Nephron (organoid): ENCODE results near the gene STX7.

Source experiments
- H3K27ac Mint-ChIP-seq, 3 experiments: 2 replicates each; pipeline ENCODE4 v1.8.0; 2020; ENCODE audit warnings: mixed read lengths in 3 of 3, mild to moderate bottlenecking in 2 of 3, moderate library complexity in 1 of 3
- H3K27me3 Mint-ChIP-seq: 2 replicates; pipeline ENCODE4 v1.8.0; 2021; ENCODE audit warnings: low read depth, mild to moderate bottlenecking, moderate library complexity, mixed read lengths
- H3K36me3 Mint-ChIP-seq: 2 replicates; pipeline ENCODE4 v1.8.0; 2020; ENCODE audit warnings: low read depth, mixed read lengths
- H3K4me1 Mint-ChIP-seq: 2 replicates; pipeline ENCODE4 v1.8.0; 2020; ENCODE audit warnings: mixed read lengths
- H3K4me3 Mint-ChIP-seq, 3 experiments: 2 replicates each; pipeline ENCODE4 v1.8.0; 2020; ENCODE audit warnings: mild to moderate bottlenecking in 3 of 3, mixed read lengths in 3 of 3, moderate library complexity in 2 of 3
- H3K9me3 Mint-ChIP-seq: 2 replicates; pipeline ENCODE4 v1.8.0; 2020; ENCODE audit warnings: mixed read lengths
- TF ChIP-seq, protein P1 (sequence below), 3 experiments: fragments of 200-600 bp; sonication (generic); IDR thresholded peaks; one replicate each; pipeline ENCODE4 v1.5.0; 2021; ENCODE audit warnings: antibody characterized with exemption in 3 of 3; ENCODE audit not compliant: unreplicated experiment in 3 of 3

The STX7 gene

DNA sequence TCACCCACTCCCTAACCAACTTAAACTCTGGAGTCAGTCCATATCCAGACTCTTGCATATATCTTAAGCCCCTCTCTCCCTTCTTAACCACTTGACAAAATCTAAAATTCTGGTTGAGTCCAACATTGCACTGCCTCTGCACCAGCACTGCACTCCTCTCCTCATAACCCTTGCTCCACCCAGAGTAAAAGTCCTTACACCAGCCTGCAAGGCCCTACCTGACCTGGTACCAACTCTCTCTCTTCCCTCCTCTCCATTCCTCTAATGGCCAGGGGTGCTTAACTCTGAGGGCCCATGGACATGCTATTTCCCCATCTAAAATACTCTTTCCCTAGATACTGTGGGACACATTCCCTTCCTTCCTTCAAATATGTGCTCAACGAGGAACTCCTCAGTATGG, 21.0 kb downstream of the STX7 start:
- no peaks in the 10 kb centered on the region for H3K9me3 Mint-ChIP-seq
- peaks cover 50% of the 10 kb centered on the region for H3K36me3 Mint-ChIP-seq
- H3K4me1 Mint-ChIP-seq: peaks cover 12% of the 10 kb centered on the region
- H3K27me3 Mint-ChIP-seq: no peaks in the 10 kb centered on the region
- no peak overlapping the region for H3K27ac Mint-ChIP-seq
- TF ChIP-seq, protein P1, sequence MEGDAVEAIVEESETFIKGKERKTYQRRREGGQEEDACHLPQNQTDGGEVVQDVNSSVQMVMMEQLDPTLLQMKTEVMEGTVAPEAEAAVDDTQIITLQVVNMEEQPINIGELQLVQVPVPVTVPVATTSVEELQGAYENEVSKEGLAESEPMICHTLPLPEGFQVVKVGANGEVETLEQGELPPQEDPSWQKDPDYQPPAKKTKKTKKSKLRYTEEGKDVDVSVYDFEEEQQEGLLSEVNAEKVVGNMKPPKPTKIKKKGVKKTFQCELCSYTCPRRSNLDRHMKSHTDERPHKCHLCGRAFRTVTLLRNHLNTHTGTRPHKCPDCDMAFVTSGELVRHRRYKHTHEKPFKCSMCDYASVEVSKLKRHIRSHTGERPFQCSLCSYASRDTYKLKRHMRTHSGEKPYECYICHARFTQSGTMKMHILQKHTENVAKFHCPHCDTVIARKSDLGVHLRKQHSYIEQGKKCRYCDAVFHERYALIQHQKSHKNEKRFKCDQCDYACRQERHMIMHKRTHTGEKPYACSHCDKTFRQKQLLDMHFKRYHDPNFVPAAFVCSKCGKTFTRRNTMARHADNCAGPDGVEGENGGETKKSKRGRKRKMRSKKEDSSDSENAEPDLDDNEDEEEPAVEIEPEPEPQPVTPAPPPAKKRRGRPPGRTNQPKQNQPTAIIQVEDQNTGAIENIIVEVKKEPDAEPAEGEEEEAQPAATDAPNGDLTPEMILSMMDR (IDR thresholded peaks at IDR 0.05; ENCODE audit: unreplicated experiment in 3 of 3): no peak
- H3K4me3 Mint-ChIP-seq: no peak overlapping the region

DNA sequence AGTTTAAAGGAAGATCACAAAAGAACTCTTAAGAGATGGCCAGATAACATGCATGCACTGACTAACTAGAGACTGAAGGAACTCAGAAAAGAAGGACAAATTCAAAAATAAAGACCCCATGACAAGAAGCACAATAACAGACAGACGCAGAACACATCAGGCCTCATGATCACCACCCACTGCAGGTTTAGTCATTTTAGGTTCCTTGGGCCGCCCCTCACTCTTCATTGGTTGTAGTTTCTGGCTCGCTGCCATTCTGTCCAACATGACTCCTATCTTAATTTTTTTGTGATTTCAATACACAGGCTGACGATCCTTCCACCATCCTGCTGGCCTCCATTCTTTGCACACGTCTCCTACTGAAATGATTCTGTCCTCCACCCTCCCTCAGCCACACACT, 21.6 kb downstream of the STX7 start:
- TF ChIP-seq, protein P1 (IDR thresholded peaks at IDR 0.05; ENCODE audit: unreplicated experiment in 3 of 3): no peak
- no peaks in the 10 kb centered on the region for H3K27me3 Mint-ChIP-seq
- H3K36me3 Mint-ChIP-seq: peaks cover 52% of the 10 kb centered on the region
- no peak overlapping the region for H3K4me3 Mint-ChIP-seq
- peaks cover 12% of the 10 kb centered on the region for H3K4me1 Mint-ChIP-seq
- no peak overlapping the region for H3K27ac Mint-ChIP-seq
- H3K9me3 Mint-ChIP-seq: no peaks in the 10 kb centered on the region

DNA sequence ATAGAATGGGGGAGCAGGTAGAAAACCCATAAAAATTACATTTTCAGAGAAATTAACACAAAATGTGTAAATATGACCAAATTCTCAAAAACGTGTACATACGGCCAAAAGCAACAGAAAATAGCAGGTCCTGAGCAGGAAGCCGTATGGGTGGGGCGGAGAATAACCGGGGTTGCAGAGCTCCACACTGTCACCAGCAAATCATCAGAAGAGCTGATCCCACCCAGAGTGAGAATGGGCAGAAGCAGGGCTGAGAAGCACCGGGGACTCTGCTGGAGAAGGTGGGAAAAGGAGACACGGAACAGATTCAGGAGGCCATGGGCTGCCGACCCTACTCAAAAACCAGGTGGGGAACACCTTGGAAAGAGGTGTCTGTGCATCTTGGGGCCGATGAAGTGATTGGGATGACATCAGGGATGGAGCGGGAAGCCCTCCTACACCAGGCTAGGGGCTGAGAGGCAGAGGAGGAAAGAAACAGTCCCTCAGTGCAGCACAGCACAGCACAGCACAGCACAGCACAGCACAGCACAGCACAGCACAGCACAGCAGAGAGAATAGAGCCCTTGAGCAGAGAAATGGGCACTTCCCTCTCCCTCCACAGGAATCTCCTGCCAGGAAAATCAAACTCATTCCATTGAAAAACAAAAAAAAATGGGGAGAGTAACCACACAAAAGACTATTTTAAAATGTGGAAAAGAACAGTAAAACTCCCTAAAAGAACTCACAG, 22.3 kb downstream of the STX7 start:
- Mint-ChIP-seq H3K36me3 (peaks cover 51% of the 10 kb centered on the region), H3K9me3 (no peaks in the 10 kb centered on the region), H3K27me3 (no peaks in the 10 kb centered on the region), H3K4me3 (no peak overlapping the region), H3K4me1 (peaks cover 11% of the 10 kb centered on the region), H3K27ac (no peak overlapping the region)
- TF ChIP-seq, protein P1 (IDR thresholded peaks at IDR 0.05; ENCODE audit: unreplicated experiment in 3 of 3): no peak

DNA sequence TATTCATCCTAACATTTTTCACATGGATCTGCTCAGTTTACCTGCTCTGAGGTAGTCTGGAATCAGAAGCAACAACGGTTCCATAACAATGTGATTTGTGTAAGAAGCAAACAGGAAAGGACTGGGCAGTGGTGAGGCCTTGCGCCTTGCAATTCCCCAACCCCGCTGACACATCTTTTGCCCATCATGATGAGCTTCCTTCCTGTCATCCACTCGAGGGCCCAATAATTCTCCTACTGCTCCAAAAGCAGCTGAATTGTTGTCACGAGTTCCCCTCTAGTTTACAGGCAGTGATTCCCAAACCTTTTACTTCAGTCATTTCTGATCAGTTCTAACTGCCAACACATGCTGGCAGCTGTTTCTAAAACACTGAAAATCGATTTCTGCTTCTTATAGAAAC, 22.9 kb downstream of the STX7 start:
- H3K4me3 Mint-ChIP-seq: no peak overlapping the region
- TF ChIP-seq, protein P1 (IDR thresholded peaks at IDR 0.05; ENCODE audit: unreplicated experiment in 3 of 3): no peak
- no peaks in the 10 kb centered on the region for H3K9me3 Mint-ChIP-seq
- no peaks in the 10 kb centered on the region for H3K27me3 Mint-ChIP-seq
- peaks cover 8% of the 10 kb centered on the region for H3K4me1 Mint-ChIP-seq
- no peak overlapping the region for H3K27ac Mint-ChIP-seq
- H3K36me3 Mint-ChIP-seq: peaks cover 48% of the 10 kb centered on the region

DNA sequence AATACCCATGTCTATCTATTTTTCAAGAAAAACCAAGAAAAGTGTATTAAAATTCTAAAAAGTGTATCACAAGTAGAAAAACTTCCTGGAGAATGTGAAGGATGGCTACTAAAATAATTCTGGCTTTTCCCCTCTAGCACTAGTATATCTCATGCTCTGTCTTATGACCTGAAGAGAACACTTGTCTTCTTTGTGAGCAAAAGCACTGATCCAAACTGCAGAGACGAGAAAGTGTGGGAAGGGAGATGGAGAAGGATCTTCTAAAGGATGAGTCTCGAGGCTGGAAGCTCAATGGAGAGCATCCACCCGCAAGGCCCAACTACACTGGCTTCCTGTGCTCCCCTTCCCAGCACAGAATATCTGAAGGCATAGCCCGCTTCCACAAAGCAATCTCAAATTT, 23.5 kb downstream of the STX7 start:
- TF ChIP-seq, protein P1 (IDR thresholded peaks at IDR 0.05; ENCODE audit: unreplicated experiment in 3 of 3): no peak
- Mint-ChIP-seq H3K4me1 (peaks cover 3% of the 10 kb centered on the region), H3K36me3 (peaks cover 41% of the 10 kb centered on the region), H3K4me3 (no peak overlapping the region), H3K27ac (no peak overlapping the region), H3K9me3 (no peaks in the 10 kb centered on the region), H3K27me3 (no peaks in the 10 kb centered on the region)

DNA sequence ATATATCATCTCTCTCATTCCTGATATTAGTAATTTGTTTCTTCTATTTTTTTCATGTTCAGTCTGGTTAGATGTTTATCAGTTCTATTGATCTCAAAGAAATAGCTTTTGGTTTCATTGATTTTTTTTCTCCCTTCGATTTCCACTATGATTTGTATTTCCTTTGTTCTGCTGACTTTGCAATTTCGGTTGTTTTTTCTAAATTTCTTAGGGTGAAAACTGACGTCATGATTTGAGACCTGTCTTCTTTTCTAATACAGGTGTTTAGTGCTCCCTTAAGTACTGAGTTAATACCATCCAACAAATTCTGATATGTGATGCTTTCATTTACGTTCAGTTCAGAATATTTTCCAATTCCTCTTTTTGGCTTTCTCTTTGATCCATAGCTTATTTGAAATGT, 25.2 kb downstream of the STX7 start:
- peaks cover 17% of the 10 kb centered on the region for H3K4me1 Mint-ChIP-seq
- peak overlapping the region in 1 of 3 experiments; percentile 1 for H3K27ac Mint-ChIP-seq
- no peaks in the 10 kb centered on the region for H3K9me3 Mint-ChIP-seq
- TF ChIP-seq, protein P1 (IDR thresholded peaks at IDR 0.05; ENCODE audit: unreplicated experiment in 3 of 3): no peak
- peaks cover 25% of the 10 kb centered on the region for H3K36me3 Mint-ChIP-seq
- no peak overlapping the region for H3K4me3 Mint-ChIP-seq
- no peaks in the 10 kb centered on the region for H3K27me3 Mint-ChIP-seq
